GM06990 (cell line): Measurements from ENCODE around the gene SLC2A4.
A peak's percentile ranks its signal among the peaks of the same experiment; 100 is the strongest.

Experiments
- DNase-seq: peaks from one replicate; pipeline ENCODE4 v3.0.0-alpha.2; 2011; ENCODE audit not compliant: insufficient read length; ENCODE audit errors: extremely low read depth
- H3K27me3 ChIP-seq: replicated peaks from 2 replicates; pipeline ENCODE4 v1.6.0; 2011; ENCODE audit warnings: low read length; ENCODE audit not compliant: control insufficient read depth, insufficient read depth
- H3K36me3 ChIP-seq: 2 replicates; pipeline ENCODE4 v1.5.1; 2011; ENCODE audit warnings: low read length; ENCODE audit not compliant: control insufficient read depth, insufficient read depth
- H3K4me3 ChIP-seq: replicated peaks from 2 replicates; pipeline ENCODE4 v1.5.1; 2011; ENCODE audit warnings: low read depth, mild to moderate bottlenecking, control low read depth, low read length
- TF ChIP-seq, protein P1 (sequence below): IDR thresholded peaks from 2 replicates; pipeline ENCODE4 v1.5.1; 2011; ENCODE audit warnings: low read length, control low read depth, mild to moderate bottlenecking, inconsistent platforms; ENCODE audit not compliant: insufficient read depth, poor library complexity, severe bottlenecking

SLC2A4 gene

DNA sequence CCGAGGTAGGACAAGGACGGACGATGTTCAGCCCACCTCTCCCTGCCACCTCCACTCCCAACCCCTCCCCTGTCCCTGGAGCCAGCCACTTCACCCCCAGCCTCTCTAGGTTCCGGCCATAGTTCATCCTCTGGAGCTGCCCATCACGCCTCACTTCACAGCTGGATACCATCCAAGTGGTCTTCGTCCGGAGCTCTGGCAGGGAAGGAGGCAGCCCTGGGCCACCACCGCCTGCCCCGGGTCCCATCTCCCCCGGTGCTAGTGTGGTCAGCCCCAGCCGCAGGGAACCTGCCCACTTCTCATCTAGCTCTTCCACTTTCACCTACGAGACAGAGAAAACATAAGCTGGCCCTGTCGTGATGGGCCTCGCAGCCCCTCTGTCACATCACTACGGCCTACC lies 39.9 kb downstream of the SLC2A4 start:
- TF ChIP-seq, protein P1, sequence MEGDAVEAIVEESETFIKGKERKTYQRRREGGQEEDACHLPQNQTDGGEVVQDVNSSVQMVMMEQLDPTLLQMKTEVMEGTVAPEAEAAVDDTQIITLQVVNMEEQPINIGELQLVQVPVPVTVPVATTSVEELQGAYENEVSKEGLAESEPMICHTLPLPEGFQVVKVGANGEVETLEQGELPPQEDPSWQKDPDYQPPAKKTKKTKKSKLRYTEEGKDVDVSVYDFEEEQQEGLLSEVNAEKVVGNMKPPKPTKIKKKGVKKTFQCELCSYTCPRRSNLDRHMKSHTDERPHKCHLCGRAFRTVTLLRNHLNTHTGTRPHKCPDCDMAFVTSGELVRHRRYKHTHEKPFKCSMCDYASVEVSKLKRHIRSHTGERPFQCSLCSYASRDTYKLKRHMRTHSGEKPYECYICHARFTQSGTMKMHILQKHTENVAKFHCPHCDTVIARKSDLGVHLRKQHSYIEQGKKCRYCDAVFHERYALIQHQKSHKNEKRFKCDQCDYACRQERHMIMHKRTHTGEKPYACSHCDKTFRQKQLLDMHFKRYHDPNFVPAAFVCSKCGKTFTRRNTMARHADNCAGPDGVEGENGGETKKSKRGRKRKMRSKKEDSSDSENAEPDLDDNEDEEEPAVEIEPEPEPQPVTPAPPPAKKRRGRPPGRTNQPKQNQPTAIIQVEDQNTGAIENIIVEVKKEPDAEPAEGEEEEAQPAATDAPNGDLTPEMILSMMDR, result no peak
- no peak overlapping the region for H3K4me3 ChIP-seq
- peaks cover 57% of the 10 kb centered on the region for H3K36me3 ChIP-seq
- H3K27me3 ChIP-seq, result no peaks in the 10 kb centered on the region
- DNase-seq, result no peak

DNA sequence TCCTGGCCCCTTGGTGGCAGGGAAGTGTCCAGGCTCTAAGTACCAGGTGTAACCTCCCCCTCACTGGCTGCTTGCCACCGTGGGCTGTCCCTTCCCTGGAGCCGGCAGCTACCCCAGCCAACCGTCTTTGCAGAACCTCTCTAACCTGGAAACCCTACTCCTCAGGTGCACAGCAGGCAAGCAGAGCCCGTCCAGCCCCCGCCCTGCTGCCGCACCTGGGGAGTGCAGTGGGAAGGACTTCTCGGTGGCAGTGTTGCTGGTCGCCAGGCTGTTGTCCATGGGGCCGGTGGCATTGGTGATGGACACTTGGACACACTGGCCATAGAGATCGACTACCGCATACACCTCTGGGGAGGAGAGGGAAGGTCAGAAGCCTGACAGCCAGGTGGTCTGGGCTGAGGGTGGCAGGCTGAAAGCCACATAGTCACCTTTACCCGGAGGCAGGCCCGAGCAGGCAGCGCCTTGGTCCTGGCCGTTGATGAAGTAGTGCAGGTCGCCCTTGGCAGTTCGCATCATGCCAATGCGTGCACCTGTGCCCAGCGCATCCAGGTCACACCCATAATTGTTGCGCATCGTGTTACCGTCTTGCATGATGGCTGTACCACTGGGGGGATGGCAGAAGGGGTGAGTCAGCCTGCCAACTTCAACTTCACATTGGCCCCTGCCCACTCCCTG lies 41.1 kb downstream of the SLC2A4 start:
- Histone ChIP-seq H3K36me3 (peaks cover 56% of the 10 kb centered on the region), H3K4me3 (no peak overlapping the region), H3K27me3 (no peaks in the 10 kb centered on the region)
- no peak for DNase-seq
- TF ChIP-seq, protein P1, result no peak

DNA sequence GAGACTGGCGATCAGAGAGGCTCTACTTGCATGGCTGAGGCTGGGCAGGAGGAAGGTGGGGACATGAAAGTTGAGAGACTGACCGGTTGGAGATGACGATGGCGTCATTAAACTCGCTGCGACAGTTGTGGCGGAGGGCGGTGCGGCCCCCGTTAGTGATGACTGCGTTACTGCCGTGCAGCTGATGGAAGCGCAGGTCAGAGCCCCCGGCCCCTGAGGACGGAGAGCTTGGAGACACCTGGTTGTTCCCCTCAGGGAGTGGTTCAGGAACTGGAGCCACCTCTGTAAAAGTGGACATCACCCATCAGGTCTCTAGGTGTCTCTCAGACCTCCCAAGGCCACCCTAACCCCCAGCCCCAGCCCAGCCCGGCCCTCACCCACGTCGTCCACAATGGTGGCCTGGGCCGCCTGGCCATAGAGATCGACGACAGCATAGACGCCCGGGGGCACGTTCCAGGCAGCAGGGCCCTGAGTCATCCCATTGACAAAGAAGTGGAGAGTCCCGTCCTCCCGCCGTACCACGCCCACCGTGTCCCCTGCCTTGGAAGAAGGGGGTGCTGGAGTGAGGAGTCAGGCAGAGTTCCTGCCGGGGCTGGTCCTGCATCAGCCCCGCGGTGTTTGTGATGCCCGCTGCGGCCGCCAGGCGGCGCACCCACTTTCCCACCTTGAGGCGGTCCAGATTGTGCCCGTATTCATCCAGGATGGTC lies 42.4 kb downstream of the SLC2A4 start:
- TF ChIP-seq, protein P1, result peak; percentile 99
- Histone ChIP-seq H3K4me3 (no peak overlapping the region), H3K36me3 (peaks cover 48% of the 10 kb centered on the region), H3K27me3 (no peaks in the 10 kb centered on the region)
- peak; percentile 70 for DNase-seq

DNA sequence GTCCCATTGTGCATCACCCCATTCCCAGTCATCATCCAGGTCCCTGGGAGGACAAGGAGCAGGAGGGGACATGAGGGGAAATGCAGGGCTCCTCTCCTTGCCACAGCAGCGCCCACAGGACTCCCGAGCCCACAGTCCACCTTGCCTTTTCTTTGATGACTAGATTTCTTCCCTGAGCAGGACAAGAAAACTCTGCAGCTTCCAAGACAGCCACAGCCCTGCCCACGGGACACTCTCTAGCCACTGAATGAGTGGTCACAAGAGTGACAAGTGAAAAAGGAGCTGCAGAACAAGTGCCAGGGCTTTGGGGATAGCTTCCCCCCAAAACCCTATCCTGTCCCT lies 42.9 kb downstream of the SLC2A4 start:
- Histone ChIP-seq H3K4me3 (no peak overlapping the region), H3K27me3 (no peaks in the 10 kb centered on the region), H3K36me3 (peaks cover 45% of the 10 kb centered on the region)
- no peak for DNase-seq
- TF ChIP-seq, protein P1, result no peak

DNA sequence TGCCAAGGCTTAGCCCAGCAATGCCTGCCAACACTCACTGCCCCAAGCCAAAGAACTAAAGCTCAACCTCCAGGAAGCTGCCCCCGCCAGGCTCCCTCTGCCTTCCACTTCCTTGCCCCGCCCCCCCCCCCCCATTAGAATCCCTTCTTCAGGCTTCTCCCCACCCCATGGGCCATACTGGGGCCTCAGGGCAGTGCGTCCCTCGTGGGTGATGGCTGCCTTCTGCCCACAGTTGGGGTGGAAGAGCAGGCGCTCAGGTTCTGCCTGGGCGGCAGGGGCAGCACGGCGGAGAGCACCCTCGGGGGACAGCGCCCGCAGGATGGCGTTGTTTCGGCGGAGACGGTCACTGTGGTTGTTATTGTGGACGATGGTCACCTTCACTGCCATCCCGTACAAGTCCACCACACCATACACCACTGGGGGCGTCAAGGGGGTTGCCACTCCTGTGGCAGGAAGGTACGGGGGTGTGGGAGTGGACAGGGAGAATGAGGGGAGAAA lies 43.6 kb downstream of the SLC2A4 start:
- DNase-seq, result no peak
- Histone ChIP-seq H3K4me3 (no peak overlapping the region), H3K36me3 (peaks cover 45% of the 10 kb centered on the region), H3K27me3 (no peaks in the 10 kb centered on the region)
- TF ChIP-seq, protein P1, result no peak
